Epithelial cell of proximal tubule (primary cell): ENCODE measurements around the gene TRMT10C. TPM values are rescaled to one million over a fixed set of nuclear protein-coding genes. Genes with fewer than 3 reads are reported as not detected.
"Not testable (repeated sequence)": the region's sequence is repeated elsewhere in the genome, so short reads cannot be mapped to it uniquely, and the experiment has no call there.

ENCODE experiments used
- DNase-seq: peaks from one replicate; pipeline ENCODE4 v3.0.0-alpha.2; 2011; ENCODE audit warnings: low read depth
- H3K4me3 ChIP-seq: 2 replicates; pipeline ENCODE4 v1.5.1; 2011; ENCODE audit warnings: low read depth, mild to moderate bottlenecking, low read length
- total RNA-seq: library from RNA; depleted of rRNA; stranded (reverse); fragments of >200 nt; gene quantifications from 2 replicates; pipeline ENCODE4 v1.2.3, GENCODE V29; 2015
- TF ChIP-seq, protein P1 (sequence below): conservative IDR thresholded peaks from 2 replicates; pipeline ENCODE4 v1.5.1; 2012; ENCODE audit warnings: low read depth, mild to moderate bottlenecking, low read length

TRMT10C gene
- total RNA-seq, 1 donor from 2014 or later: 33.3 TPM

GRCh38 chr3:101532783-101533602 is 28.7 kb upstream of the TRMT10C start:
- no peak overlapping the region for H3K4me3 ChIP-seq
- no peak for DNase-seq
- TF ChIP-seq, protein P1, sequence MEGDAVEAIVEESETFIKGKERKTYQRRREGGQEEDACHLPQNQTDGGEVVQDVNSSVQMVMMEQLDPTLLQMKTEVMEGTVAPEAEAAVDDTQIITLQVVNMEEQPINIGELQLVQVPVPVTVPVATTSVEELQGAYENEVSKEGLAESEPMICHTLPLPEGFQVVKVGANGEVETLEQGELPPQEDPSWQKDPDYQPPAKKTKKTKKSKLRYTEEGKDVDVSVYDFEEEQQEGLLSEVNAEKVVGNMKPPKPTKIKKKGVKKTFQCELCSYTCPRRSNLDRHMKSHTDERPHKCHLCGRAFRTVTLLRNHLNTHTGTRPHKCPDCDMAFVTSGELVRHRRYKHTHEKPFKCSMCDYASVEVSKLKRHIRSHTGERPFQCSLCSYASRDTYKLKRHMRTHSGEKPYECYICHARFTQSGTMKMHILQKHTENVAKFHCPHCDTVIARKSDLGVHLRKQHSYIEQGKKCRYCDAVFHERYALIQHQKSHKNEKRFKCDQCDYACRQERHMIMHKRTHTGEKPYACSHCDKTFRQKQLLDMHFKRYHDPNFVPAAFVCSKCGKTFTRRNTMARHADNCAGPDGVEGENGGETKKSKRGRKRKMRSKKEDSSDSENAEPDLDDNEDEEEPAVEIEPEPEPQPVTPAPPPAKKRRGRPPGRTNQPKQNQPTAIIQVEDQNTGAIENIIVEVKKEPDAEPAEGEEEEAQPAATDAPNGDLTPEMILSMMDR: no peak

DNA sequence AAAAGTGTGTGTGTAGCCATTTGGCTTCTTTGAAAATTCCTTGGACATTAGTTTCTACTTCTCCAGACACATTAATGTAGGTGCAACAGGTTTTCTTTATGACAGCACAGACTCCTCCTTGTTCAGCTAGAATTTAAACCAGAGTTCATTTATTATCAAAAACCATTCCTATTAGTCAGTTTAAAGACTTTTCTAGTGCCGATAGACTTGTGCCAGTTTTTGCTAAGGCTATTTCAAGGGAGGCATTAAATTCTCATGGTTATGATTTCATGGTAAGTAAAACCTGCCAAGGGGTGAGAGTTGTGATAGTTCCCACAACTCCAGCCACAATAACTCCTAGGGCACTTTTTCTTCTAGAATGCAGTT is 28.1 kb upstream of the TRMT10C start:
- no peak overlapping the region for H3K4me3 ChIP-seq
- TF ChIP-seq, protein P1: no peak
- no peak for DNase-seq

DNA sequence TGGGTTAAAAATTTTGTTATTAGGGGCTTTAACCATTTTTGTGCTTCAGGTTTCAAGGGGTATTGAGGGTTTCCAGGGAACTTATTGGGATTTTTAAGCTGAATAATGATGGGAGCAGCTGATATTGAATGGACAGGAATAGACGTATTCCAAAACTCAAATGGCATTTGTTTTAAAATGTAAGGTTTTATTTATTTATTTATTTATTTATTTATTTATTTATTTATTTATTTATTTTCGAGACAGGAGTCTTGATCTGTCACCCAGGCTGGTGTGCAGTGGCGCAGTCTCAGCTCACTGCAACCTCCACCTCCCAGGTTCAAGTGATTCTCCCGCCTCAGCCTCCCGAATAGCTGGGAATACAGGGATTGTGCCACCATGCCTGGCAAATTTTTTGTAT is 26.4 kb upstream of the TRMT10C start:
- no peak for DNase-seq
- TF ChIP-seq, protein P1: no peak
- H3K4me3 ChIP-seq: no peak overlapping the region

GRCh38 chr3:101536266-101536665 is 25.4 kb upstream of the TRMT10C start:
- TF ChIP-seq, protein P1: no peak
- H3K4me3 ChIP-seq: no peak overlapping the region
- DNase-seq: no peak

DNA sequence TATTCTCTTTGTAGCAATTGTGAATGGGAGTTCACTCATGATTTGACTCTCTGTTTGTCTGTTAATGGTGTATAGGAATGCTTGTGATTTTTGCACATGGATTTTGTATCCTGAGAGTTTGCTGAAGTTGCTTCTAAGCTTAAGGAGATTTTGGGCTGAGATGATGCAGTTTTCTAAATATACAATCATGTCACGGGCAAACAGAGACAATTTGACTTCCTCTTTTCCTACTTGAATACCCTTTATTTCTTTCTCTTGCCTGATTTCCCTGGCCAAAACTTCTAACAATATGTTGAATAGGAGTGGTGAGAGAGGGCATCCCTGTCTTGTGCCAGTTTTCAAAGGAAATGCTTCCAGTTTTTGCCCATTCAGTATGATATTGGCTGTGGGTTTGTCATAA is 24.7 kb upstream of the TRMT10C start:
- DNase-seq: not testable (repeated sequence)

GRCh38 chr3:101542957-101543356 is 18.7 kb upstream of the TRMT10C start:
- TF ChIP-seq, protein P1: no peak
- H3K4me3 ChIP-seq: no peak overlapping the region
- no peak for DNase-seq

More for the DNA sequence above, 24.7 kb upstream of the TRMT10C start:
- H3K4me3 ChIP-seq: not testable (repeated sequence)

GRCh38 chr3:101544161-101544850 is 17.4 kb upstream of the TRMT10C start:
- no peak for DNase-seq
- TF ChIP-seq, protein P1: peak; percentile 55
- no peak overlapping the region for H3K4me3 ChIP-seq
